ENCODE measurements around the gene LINS1.

Gene LINS1

GRCh38 chr15:100544338-100544841 lies 57.6 kb downstream of the LINS1 start:
- no peaks in the 10 kb centered on the region for H3K9me3 ChIP-seq (replicated peaks; ENCODE audit: low read length)
- H3K9ac ChIP-seq (ENCODE audit: low read depth, low read length), result no peak overlapping the region

DNA sequence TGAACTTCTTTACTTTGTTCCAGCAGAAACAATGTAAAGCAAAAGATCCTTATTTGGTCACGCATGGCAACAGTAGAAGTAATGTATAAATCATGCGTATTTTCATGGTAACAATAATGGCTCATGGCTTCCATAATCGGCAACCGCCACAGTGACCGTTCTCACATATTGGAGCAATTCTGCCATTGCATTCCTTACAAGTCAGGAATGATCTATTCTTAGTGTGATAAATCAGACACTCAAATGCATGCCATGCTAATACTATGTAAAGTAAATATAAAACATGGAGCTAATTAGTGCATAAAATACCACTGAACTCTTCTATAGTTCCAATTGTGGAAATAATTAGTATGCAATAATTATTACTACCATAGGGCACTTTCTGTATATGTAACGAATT lies 59.7 kb downstream of the LINS1 start:
- H3K36me3 ChIP-seq (ENCODE audit: insufficient read depth, low read length), result no peaks in the 10 kb centered on the region
- no peak overlapping the region for H3K4me2 ChIP-seq (ENCODE audit: low read length)
- H3K27me3 ChIP-seq (ENCODE audit: control insufficient read depth, insufficient read depth, low read length), result no peaks in the 10 kb centered on the region
- no peak overlapping the region for H3K9ac ChIP-seq (ENCODE audit: low read depth, low read length)
- no peaks in the 10 kb centered on the region for H3K9me3 ChIP-seq (replicated peaks; ENCODE audit: low read length)
- no peak overlapping the region for H3K4me3 ChIP-seq (ENCODE audit: low read length)
- H3K4me1 ChIP-seq (ENCODE audit: control insufficient read depth, insufficient read depth, low read length), result no peaks in the 10 kb centered on the region

More at GRCh38 chr15:100544338-100544841, 57.6 kb downstream of the LINS1 start:
- Histone ChIP-seq H3K4me1 (ENCODE audit: control insufficient read depth, insufficient read depth, low read length) (no peaks in the 10 kb centered on the region), H3K4me2 (ENCODE audit: low read length) (no peak overlapping the region), H3K36me3 (ENCODE audit: insufficient read depth, low read length) (no peaks in the 10 kb centered on the region), H3K27me3 (ENCODE audit: control insufficient read depth, insufficient read depth, low read length) (no peaks in the 10 kb centered on the region), H3K4me3 (ENCODE audit: low read length) (no peak overlapping the region)

DNA sequence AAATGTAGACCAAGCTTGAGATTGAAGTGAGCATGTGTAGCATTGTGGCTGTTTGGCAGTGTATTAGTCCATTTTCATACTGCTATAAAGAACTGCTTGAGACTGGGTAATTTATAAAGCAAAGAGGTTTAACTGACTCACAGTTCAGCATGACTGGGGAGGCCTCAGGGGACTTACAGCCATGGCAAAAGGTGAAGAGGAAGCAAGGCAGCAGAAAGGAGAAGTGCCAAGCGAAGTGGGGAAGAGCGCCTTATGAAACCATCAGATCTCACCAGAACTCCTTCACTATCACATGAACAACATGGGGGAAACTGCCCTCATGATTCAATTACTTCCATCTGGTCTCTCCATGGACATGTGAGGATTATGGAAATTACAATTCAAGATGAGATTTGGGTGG lies 64.7 kb downstream of the LINS1 start:
- Histone ChIP-seq H3K9me3 (replicated peaks; ENCODE audit: low read length) (no peaks in the 10 kb centered on the region), H3K4me1 (ENCODE audit: control insufficient read depth, insufficient read depth, low read length) (no peaks in the 10 kb centered on the region), H3K27me3 (ENCODE audit: control insufficient read depth, insufficient read depth, low read length) (peaks cover 9% of the 10 kb centered on the region), H3K4me2 (ENCODE audit: low read length) (no peak overlapping the region), H3K9ac (ENCODE audit: low read depth, low read length) (no peak overlapping the region), H3K4me3 (ENCODE audit: low read length) (no peak overlapping the region), H3K36me3 (ENCODE audit: insufficient read depth, low read length) (no peaks in the 10 kb centered on the region)

GRCh38 chr15:100536733-100537132 lies 65.3 kb downstream of the LINS1 start:
- Histone ChIP-seq H3K4me3 (ENCODE audit: low read length) (no peak overlapping the region), H3K4me1 (ENCODE audit: control insufficient read depth, insufficient read depth, low read length) (no peaks in the 10 kb centered on the region), H3K9ac (ENCODE audit: low read depth, low read length) (no peak overlapping the region), H3K9me3 (replicated peaks; ENCODE audit: low read length) (no peaks in the 10 kb centered on the region), H3K27me3 (ENCODE audit: control insufficient read depth, insufficient read depth, low read length) (peaks cover 13% of the 10 kb centered on the region), H3K4me2 (ENCODE audit: low read length) (no peak overlapping the region), H3K36me3 (ENCODE audit: insufficient read depth, low read length) (no peaks in the 10 kb centered on the region)

DNA sequence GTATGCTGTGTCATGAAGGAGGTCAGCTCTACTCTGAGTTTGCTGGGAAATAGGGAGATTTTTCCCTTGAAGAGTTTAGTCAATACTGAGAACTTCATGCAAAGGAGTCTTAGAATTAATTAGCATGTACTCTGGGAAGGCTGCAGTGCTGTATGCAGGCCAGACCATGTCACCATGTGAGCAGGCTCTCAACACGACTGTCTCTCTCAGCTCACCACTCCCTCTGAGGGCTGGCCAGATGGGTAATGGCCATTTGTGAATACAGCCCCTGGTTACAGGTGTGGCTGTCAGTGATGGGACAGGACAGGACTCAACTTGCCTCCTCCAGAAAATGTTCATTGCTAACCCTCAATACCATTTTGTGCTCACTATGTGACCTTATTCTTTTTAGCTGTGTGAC lies 68.1 kb downstream of the LINS1 start:
- H3K4me1 ChIP-seq (ENCODE audit: control insufficient read depth, insufficient read depth, low read length), result no peaks in the 10 kb centered on the region
- peaks cover 20% of the 10 kb centered on the region for H3K27me3 ChIP-seq (ENCODE audit: control insufficient read depth, insufficient read depth, low read length)
- no peak overlapping the region for H3K4me2 ChIP-seq (ENCODE audit: low read length)
- no peak overlapping the region for H3K4me3 ChIP-seq (ENCODE audit: low read length)
- H3K9me3 ChIP-seq (replicated peaks; ENCODE audit: low read length), result no peaks in the 10 kb centered on the region
- no peak overlapping the region for H3K9ac ChIP-seq (ENCODE audit: low read depth, low read length)
- no peaks in the 10 kb centered on the region for H3K36me3 ChIP-seq (ENCODE audit: insufficient read depth, low read length)

GRCh38 chr15:100531823-100532327 lies 70.1 kb downstream of the LINS1 start:
- no peak overlapping the region for H3K4me2 ChIP-seq (ENCODE audit: low read length)
- H3K9ac ChIP-seq (ENCODE audit: low read depth, low read length), result no peak overlapping the region
- no peaks in the 10 kb centered on the region for H3K36me3 ChIP-seq (ENCODE audit: insufficient read depth, low read length)
- no peak overlapping the region for H3K4me3 ChIP-seq (ENCODE audit: low read length)
- no peaks in the 10 kb centered on the region for H3K4me1 ChIP-seq (ENCODE audit: control insufficient read depth, insufficient read depth, low read length)
- no peaks in the 10 kb centered on the region for H3K9me3 ChIP-seq (replicated peaks; ENCODE audit: low read length)
- peaks cover 20% of the 10 kb centered on the region for H3K27me3 ChIP-seq (ENCODE audit: control insufficient read depth, insufficient read depth, low read length)

DNA sequence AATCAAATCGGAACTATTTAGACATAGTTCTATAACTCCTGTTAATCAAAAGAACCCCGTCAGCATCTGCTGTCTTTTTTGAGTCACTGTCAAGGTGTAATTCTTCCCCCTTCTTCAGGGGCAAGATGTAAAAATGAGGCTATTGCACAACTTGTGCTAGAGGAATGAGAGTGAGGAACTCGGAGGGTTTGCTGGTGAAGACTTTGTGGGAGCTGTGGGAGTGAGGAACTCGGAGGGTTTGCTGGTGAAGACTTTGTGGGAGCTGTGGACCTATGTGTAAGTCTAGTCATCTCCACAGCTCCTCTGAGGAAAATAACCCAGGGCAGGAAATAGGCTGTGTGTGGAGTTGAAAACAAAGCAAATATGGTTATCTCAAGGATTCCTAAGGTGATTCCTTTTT lies 70.8 kb downstream of the LINS1 start:
- Histone ChIP-seq H3K27me3 (ENCODE audit: control insufficient read depth, insufficient read depth, low read length) (peaks cover 20% of the 10 kb centered on the region), H3K4me1 (ENCODE audit: control insufficient read depth, insufficient read depth, low read length) (no peaks in the 10 kb centered on the region), H3K4me2 (ENCODE audit: low read length) (no peak overlapping the region), H3K9me3 (replicated peaks; ENCODE audit: low read length) (no peaks in the 10 kb centered on the region), H3K4me3 (ENCODE audit: low read length) (no peak overlapping the region), H3K36me3 (ENCODE audit: insufficient read depth, low read length) (no peaks in the 10 kb centered on the region), H3K9ac (ENCODE audit: low read depth, low read length) (no peak overlapping the region)

DNA sequence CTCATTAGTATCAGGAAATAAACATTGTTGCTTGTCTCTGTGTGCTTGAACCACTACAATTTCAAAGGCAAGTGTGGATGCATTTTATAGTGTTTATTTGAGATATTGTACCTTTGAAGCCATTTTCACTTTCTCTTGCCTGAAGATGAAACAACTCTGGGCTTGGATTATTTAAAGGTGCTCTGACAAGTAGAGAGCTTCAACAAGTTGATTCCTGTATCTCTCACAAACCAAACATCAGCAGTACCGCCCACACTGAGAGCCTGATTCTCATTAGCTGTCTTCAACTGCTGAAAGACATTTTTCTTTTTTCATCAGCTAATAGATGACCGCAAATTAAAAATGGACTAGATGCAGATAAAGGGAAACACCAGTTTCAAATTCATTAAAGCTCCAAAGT lies 72.4 kb downstream of the LINS1 start:
- H3K36me3 ChIP-seq (ENCODE audit: insufficient read depth, low read length), result no peaks in the 10 kb centered on the region
- H3K4me3 ChIP-seq (ENCODE audit: low read length), result no peak overlapping the region
- H3K9ac ChIP-seq (ENCODE audit: low read depth, low read length), result no peak overlapping the region
- no peaks in the 10 kb centered on the region for H3K9me3 ChIP-seq (replicated peaks; ENCODE audit: low read length)
- no peaks in the 10 kb centered on the region for H3K4me1 ChIP-seq (ENCODE audit: control insufficient read depth, insufficient read depth, low read length)
- H3K27me3 ChIP-seq (ENCODE audit: control insufficient read depth, insufficient read depth, low read length), result peaks cover 20% of the 10 kb centered on the region
- no peak overlapping the region for H3K4me2 ChIP-seq (ENCODE audit: low read length)

GRCh38 chr15:100528833-100529428 lies 73.1 kb downstream of the LINS1 start, which contains the start of gene CERS3:
CERS3 (minus strand) TSS chr15:100528950; CDS start chr15:100501849, 27,101 bp downstream.
- no peak within 1 kb of the TSS for H3K9ac ChIP-seq (ENCODE audit: low read depth, low read length)

GRCh38 chr15:100526027-100526481 lies 75.9 kb downstream of the LINS1 start:
- H3K36me3 ChIP-seq (ENCODE audit: insufficient read depth, low read length), result no peaks in the 10 kb centered on the region
- H3K9me3 ChIP-seq (replicated peaks; ENCODE audit: low read length), result no peaks in the 10 kb centered on the region
- no peak overlapping the region for H3K9ac ChIP-seq (ENCODE audit: low read depth, low read length)

More at GRCh38 chr15:100528833-100529428, 73.1 kb downstream of the LINS1 start, which contains the start of gene CERS3:
- no peak within 1 kb of the TSS for H3K4me2 ChIP-seq (ENCODE audit: low read length)
- H3K9me3 ChIP-seq (replicated peaks; ENCODE audit: low read length), result no peaks in the 10 kb centered on the region
- H3K4me3 ChIP-seq (ENCODE audit: low read length), result no peak within 1 kb of the TSS
- peaks cover 20% of the 10 kb centered on the region for H3K27me3 ChIP-seq (ENCODE audit: control insufficient read depth, insufficient read depth, low read length)
- H3K4me1 ChIP-seq (ENCODE audit: control insufficient read depth, insufficient read depth, low read length), result no peaks in the 10 kb centered on the region
- H3K36me3 ChIP-seq (ENCODE audit: insufficient read depth, low read length), result no peaks in the 10 kb centered on the region

DNA sequence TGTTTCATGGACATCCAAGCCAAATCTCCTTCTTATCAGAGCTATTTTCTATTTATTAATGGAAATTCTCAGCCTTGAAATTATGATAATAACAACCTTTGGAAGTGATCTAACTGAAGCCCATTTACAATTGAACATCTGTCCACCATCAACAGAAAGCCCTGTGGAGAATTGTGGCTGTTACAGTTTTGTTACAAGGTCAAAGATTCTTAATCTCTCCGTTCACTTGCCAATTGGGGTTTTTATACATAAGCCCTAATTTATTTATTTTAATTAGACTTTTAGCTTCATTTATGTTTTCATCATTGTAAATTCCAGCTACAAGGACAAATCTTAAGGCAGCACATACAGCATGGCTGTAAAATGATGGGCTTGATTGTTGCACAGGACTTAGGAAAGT lies 76.5 kb downstream of the LINS1 start:
- Histone ChIP-seq H3K4me3 (ENCODE audit: low read length) (no peak overlapping the region), H3K36me3 (ENCODE audit: insufficient read depth, low read length) (no peaks in the 10 kb centered on the region), H3K4me1 (ENCODE audit: control insufficient read depth, insufficient read depth, low read length) (no peaks in the 10 kb centered on the region), H3K27me3 (ENCODE audit: control insufficient read depth, insufficient read depth, low read length) (no peaks in the 10 kb centered on the region), H3K9ac (ENCODE audit: low read depth, low read length) (no peak overlapping the region), H3K9me3 (replicated peaks; ENCODE audit: low read length) (no peaks in the 10 kb centered on the region), H3K4me2 (ENCODE audit: low read length) (no peak overlapping the region)

More at GRCh38 chr15:100526027-100526481, 75.9 kb downstream of the LINS1 start:
- no peaks in the 10 kb centered on the region for H3K4me1 ChIP-seq (ENCODE audit: control insufficient read depth, insufficient read depth, low read length)
- peaks cover 1% of the 10 kb centered on the region for H3K27me3 ChIP-seq (ENCODE audit: control insufficient read depth, insufficient read depth, low read length)
- H3K4me3 ChIP-seq (ENCODE audit: low read length), result no peak overlapping the region
- no peak overlapping the region for H3K4me2 ChIP-seq (ENCODE audit: low read length)

- no peak overlapping the region for H3K4me2 ChIP-seq (ENCODE audit: low read length)
- H3K36me3 ChIP-seq (ENCODE audit: insufficient read depth, low read length), result no peaks in the 10 kb centered on the region
- no peaks in the 10 kb centered on the region for H3K9me3 ChIP-seq (replicated peaks; ENCODE audit: low read length)
- H3K27me3 ChIP-seq (ENCODE audit: control insufficient read depth, insufficient read depth, low read length), result no peaks in the 10 kb centered on the region
- H3K4me3 ChIP-seq (ENCODE audit: low read length), result no peak overlapping the region
- no peak overlapping the region for H3K9ac ChIP-seq (ENCODE audit: low read depth, low read length)
- H3K4me1 ChIP-seq (ENCODE audit: control insufficient read depth, insufficient read depth, low read length), result no peaks in the 10 kb centered on the region
These were observed 77.7 kb downstream of the LINS1 start for GRCh38 chr15:100524326-100524725.

Measured in skeletal muscle satellite cell (primary cell).